Measurements from ENCODE around the gene WDR74. TPM values are rescaled to one million over a fixed set of nuclear protein-coding genes. Genes with fewer than 3 reads are reported as not detected.

WDR74 gene
- total and polyA plus RNA-seq, 9 of the 15 experiments (the other 6 are each of a cell fraction or from before 2014, with no cell fraction given) = 32.7 to 210 (median 114) TPM

DNA sequence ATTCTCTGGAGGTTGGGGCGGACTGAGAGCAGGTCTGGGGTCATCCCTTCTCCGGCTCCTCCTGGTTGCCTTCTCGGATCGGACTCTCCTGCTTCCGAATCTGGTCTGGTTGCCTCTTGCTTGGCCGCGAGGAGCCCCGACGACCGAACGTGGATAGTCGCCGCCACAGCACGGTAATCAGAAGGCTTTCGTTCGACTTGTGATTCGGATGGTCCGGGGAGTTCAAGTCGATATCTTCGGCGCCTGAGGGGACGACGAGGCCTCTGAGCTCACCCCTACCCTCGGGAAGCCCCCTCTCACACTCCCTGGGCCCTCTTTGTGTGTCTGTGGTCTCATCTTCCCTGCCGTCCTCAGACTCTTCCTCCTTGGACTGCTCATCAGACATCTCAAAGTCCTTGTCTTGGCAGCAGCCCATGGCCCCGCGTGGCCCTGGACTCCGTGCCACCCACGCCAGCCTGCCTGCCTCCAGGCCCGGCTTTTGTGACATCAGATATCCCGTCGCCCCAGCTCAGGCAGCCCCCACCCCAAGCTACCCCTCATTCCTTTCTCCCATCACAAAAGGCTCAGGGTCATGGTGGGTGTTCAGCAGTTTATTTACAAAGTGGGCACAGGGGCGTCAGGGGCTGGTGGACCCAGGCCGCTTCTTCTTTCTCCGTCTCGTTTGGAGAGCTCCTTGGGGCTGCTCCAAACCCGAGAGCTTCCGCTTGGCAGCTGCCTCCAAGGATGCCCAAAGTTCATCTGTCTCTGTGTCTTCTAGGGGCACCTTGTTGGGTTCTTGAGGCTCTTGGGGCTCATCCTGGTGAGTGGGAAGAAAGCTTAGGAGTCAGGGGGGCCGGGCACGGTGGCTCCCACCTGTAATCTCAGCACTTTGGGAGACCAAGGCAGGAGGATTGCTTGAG is 6.8 kb downstream of the WDR74 start, which contains the start of gene TEX54 (continued):
- no peak for TF ChIP-seq ZNF146 (CRISPR knock-in tag; IDR thresholded peaks at IDR 0.05; ENCODE audit: unreplicated experiment)
- no peak for TF ChIP-seq SMAD3 (CRISPR knock-in tag; conservative IDR thresholded peaks at IDR 0.05)
- no peak for TF ChIP-seq FOXM1 (IDR thresholded peaks at IDR 0.05; ENCODE audit: low read depth)
- no peak for TF ChIP-seq FOXM1 (CRISPR knock-in tag; IDR thresholded peaks at IDR 0.05; ENCODE audit: low read depth)
- TF ChIP-seq NFE2L1 (tag; IDR thresholded peaks at IDR 0.05; ENCODE audit: borderline replicate concordance, low read depth) = no peak
- TF ChIP-seq MIER1 (IDR thresholded peaks at IDR 0.05; ENCODE audit: low read depth) = no peak
- no peak for TF ChIP-seq PHF21A (IDR thresholded peaks at IDR 0.05; ENCODE audit: borderline replicate concordance, low read depth)
- TF ChIP-seq MYBL2 (IDR thresholded peaks at IDR 0.05; ENCODE audit: low read depth) = no peak
- TF ChIP-seq MYBL2 (CRISPR knock-in tag; IDR thresholded peaks at IDR 0.05; ENCODE audit: borderline replicate concordance) = no peak
- no peak for TF ChIP-seq NUFIP1 (IDR thresholded peaks at IDR 0.05; ENCODE audit: partially characterized antibody)
- no peak for TF ChIP-seq GTF2A2 (tag; IDR thresholded peaks at IDR 0.05)
- no peak for TF ChIP-seq ZNF165 (CRISPR knock-in tag; IDR thresholded peaks at IDR 0.05; ENCODE audit: borderline replicate concordance)
- TF ChIP-seq, protein P1, sequence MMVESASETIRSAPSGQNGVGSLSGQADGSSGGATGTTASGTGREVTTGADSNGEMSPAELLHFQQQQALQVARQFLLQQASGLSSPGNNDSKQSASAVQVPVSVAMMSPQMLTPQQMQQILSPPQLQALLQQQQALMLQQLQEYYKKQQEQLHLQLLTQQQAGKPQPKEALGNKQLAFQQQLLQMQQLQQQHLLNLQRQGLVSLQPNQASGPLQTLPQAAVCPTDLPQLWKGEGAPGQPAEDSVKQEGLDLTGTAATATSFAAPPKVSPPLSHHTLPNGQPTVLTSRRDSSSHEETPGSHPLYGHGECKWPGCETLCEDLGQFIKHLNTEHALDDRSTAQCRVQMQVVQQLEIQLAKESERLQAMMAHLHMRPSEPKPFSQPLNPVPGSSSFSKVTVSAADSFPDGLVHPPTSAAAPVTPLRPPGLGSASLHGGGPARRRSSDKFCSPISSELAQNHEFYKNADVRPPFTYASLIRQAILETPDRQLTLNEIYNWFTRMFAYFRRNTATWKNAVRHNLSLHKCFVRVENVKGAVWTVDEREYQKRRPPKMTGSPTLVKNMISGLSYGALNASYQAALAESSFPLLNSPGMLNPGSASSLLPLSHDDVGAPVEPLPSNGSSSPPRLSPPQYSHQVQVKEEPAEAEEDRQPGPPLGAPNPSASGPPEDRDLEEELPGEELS (CRISPR knock-in tag; IDR thresholded peaks at IDR 0.05; ENCODE audit: borderline replicate concordance) = no peak
- TF ChIP-seq, protein P2, sequence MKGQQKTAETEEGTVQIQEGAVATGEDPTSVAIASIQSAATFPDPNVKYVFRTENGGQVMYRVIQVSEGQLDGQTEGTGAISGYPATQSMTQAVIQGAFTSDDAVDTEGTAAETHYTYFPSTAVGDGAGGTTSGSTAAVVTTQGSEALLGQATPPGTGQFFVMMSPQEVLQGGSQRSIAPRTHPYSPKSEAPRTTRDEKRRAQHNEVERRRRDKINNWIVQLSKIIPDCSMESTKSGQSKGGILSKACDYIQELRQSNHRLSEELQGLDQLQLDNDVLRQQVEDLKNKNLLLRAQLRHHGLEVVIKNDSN (CRISPR knock-in tag; IDR thresholded peaks at IDR 0.05) = no peak
- TF ChIP-seq, protein P3, sequence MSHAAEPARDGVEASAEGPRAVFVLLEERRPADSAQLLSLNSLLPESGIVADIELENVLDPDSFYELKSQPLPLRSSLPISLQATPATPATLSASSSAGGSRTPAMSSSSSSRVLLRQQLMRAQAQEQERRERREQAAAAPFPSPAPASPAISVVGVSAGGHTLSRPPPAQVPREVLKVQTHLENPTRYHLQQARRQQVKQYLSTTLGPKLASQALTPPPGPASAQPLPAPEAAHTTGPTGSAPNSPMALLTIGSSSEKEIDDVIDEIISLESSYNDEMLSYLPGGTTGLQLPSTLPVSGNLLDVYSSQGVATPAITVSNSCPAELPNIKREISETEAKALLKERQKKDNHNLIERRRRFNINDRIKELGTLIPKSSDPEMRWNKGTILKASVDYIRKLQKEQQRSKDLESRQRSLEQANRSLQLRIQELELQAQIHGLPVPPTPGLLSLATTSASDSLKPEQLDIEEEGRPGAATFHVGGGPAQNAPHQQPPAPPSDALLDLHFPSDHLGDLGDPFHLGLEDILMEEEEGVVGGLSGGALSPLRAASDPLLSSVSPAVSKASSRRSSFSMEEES (CRISPR knock-in tag; IDR thresholded peaks at IDR 0.05) = no peak
- TF ChIP-seq ZKSCAN8 (CRISPR knock-in tag; IDR thresholded peaks at IDR 0.05) = no peak
- no peak for TF ChIP-seq U2AF1 (optimal IDR thresholded peaks at IDR 0.05; ENCODE audit: low read depth, low read length)
- no peak for TF ChIP-seq YY1 (IDR thresholded peaks at IDR 0.05; ENCODE audit: borderline replicate concordance in 1 of 3, control insufficient read depth in 1 of 3, extremely low read depth in 1 of 3, insufficient read depth in 3 of 3, insufficient read length in 1 of 3, insufficient replicate concordance in 2 of 3, low read depth in 1 of 3, low read length in 2 of 3)
- TF ChIP-seq, protein P4, sequence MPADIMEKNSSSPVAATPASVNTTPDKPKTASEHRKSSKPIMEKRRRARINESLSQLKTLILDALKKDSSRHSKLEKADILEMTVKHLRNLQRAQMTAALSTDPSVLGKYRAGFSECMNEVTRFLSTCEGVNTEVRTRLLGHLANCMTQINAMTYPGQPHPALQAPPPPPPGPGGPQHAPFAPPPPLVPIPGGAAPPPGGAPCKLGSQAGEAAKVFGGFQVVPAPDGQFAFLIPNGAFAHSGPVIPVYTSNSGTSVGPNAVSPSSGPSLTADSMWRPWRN (IDR thresholded peaks at IDR 0.05; ENCODE audit: low read depth) = no peak
- TF ChIP-seq, protein P5, sequence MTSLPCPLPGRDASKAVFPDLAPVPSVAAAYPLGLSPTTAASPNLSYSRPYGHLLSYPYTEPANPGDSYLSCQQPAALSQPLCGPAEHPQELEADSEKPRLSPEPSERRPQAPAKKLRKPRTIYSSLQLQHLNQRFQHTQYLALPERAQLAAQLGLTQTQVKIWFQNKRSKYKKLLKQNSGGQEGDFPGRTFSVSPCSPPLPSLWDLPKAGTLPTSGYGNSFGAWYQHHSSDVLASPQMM (CRISPR knock-in tag; IDR thresholded peaks at IDR 0.05) = no peak
- no peak for TF ChIP-seq TFAM (CRISPR knock-in tag; conservative IDR thresholded peaks at IDR 0.05)
- no peak for TF ChIP-seq EWSR1 (IDR thresholded peaks at IDR 0.05; ENCODE audit: borderline replicate concordance, low read depth, partially characterized antibody)

All from K562 (cell line).